K562 (cell line): ENCODE results near the gene ZNF500. TPM values are rescaled to one million over a fixed set of nuclear protein-coding genes. Genes with fewer than 3 reads are reported as not detected.

Source experiments
- CBFA2T2 ChIP-seq: fragments of 450-650 bp; conservative IDR thresholded peaks from 2 replicates; pipeline ENCODE4 v1.6.1; 2017; ENCODE audit warnings: mild to moderate bottlenecking
- CSDE1 ChIP-seq, 2 experiments: fragments of 450-650 bp; IDR thresholded peaks; 2 replicates each; pipeline ENCODE4 v1.6.1; 2016; ENCODE audit warnings: mild to moderate bottlenecking in 1 of 2
- CTCFL ChIP-seq: IDR thresholded peaks from 2 replicates; pipeline ENCODE4 v1.6.1; 2011; ENCODE audit warnings: borderline replicate concordance, low read depth, mild to moderate bottlenecking, moderate library complexity, low read length; ENCODE audit not compliant: insufficient read depth, poor library complexity, severe bottlenecking
- DACH1 ChIP-seq: fragments of 450-650 bp; IDR thresholded peaks from 2 replicates; pipeline ENCODE4 v1.6.1; 2018; ENCODE audit not compliant: partially characterized antibody
- ETS2 ChIP-seq: IDR thresholded peaks from 2 replicates; pipeline ENCODE4 v1.6.1; 2016; ENCODE audit warnings: borderline replicate concordance, missing genetic modification characterization, mild to moderate bottlenecking, moderate library complexity, missing compliant biosample characterization; ENCODE audit not compliant: poor library complexity, severe bottlenecking
- FOXA1 ChIP-seq: fragments of 450-650 bp; IDR thresholded peaks from 2 replicates; pipeline ENCODE4 v1.6.1; 2016; ENCODE audit warnings: mild to moderate bottlenecking, borderline replicate concordance
- IRF2 ChIP-seq: sonication (generic); formaldehyde crosslinking; IDR thresholded peaks from 2 replicates; pipeline ENCODE4 v1.8.1; 2022; ENCODE audit warnings: mild to moderate bottlenecking, missing genetic modification reagents
- KAT7 ChIP-seq: sonication (generic); formaldehyde crosslinking; IDR thresholded peaks from 2 replicates; pipeline ENCODE4 v1.8.0; 2022; ENCODE audit warnings: missing genetic modification reagents, mild to moderate bottlenecking, borderline replicate concordance
- MTA3 ChIP-seq: fragments of 450-650 bp; formaldehyde crosslinking; IDR thresholded peaks from 2 replicates; pipeline ENCODE4 v1.6.1; 2017; ENCODE audit warnings: mild to moderate bottlenecking, borderline replicate concordance
- MTF1 ChIP-seq: fragments of 250-450 bp; sonication (Bioruptor Pico); IDR thresholded peaks from 2 replicates; pipeline ENCODE4 v1.9.0; 2021; ENCODE audit warnings: moderate library complexity, mild to moderate bottlenecking, inconsistent platforms, borderline replicate concordance
- NFIX ChIP-seq: fragments of 250-450 bp; sonication (Bioruptor Pico); IDR thresholded peaks from 2 replicates; pipeline ENCODE4 v1.4.0; 2020; ENCODE audit warnings: low read depth, mild to moderate bottlenecking, moderate library complexity
- NR4A1 ChIP-seq, 2 experiments: fragments of 250-450 bp in 1 of 2; fragments of 450-650 bp in 1 of 2; sonication (Bioruptor Pico) in 1 of 2; IDR thresholded peaks; 2 replicates each; pipeline versions ENCODE4 v1.4.0 to v1.6.1; 2016 to 2020; ENCODE audit warnings: mild to moderate bottlenecking in 2 of 2, missing compliant biosample characterization in 1 of 2, missing genetic modification characterization in 1 of 2, moderate library complexity in 1 of 2
- PATZ1 ChIP-seq: fragments of 250-450 bp; sonication (Bioruptor Pico); IDR thresholded peaks from 2 replicates; pipeline ENCODE4 v1.5.0; 2020; ENCODE audit warnings: mild to moderate bottlenecking, borderline replicate concordance
- RBFOX2 ChIP-seq: fragments of 200-400 bp; formaldehyde crosslinking; IDR thresholded peaks from 2 replicates; pipeline ENCODE4 v1.6.1; 2017; ENCODE audit warnings: low read depth, mild to moderate bottlenecking, low read length, moderate library complexity
- SP1 ChIP-seq: sonication (generic); formaldehyde crosslinking; IDR thresholded peaks from 2 replicates; pipeline ENCODE4 v1.8.1; 2022; ENCODE audit warnings: mild to moderate bottlenecking, missing genetic modification reagents
- TEAD1 ChIP-seq, 2 experiments: fragments of 450-650 bp in 1 of 2; sonication (generic) in 1 of 2; formaldehyde crosslinking; IDR thresholded peaks; 2 replicates each; pipeline versions ENCODE4 v1.4.0 to v1.8.0; 2020 to 2022; ENCODE audit warnings: mild to moderate bottlenecking in 2 of 2, missing genetic modification reagents in 1 of 2
- TSC22D4 ChIP-seq: fragments of 450-650 bp; IDR thresholded peaks from 2 replicates; pipeline ENCODE4 v1.6.1; 2016; ENCODE audit warnings: missing genetic modification characterization, missing biosample characterization, control low read depth
- ZNF24 ChIP-seq: fragments of 450-650 bp; IDR thresholded peaks from 2 replicates; pipeline ENCODE4 v1.6.1; 2016
- ZNF395 ChIP-seq: fragments of 200-800 bp; sonication (Bioruptor generic); IDR thresholded peaks from 2 replicates; pipeline ENCODE4 v1.6.1; 2017; ENCODE audit warnings: missing genetic modification characterization, missing compliant biosample characterization
- ZNF436 ChIP-seq: fragments of 250-450, 450-650 bp; sonication (Bioruptor Pico); formaldehyde crosslinking; IDR thresholded peaks from 2 replicates; pipeline ENCODE4 v1.7.0; 2020; ENCODE audit warnings: mild to moderate bottlenecking
- ZNF445 ChIP-seq: fragments of 250-450 bp; sonication (Bioruptor Pico); IDR thresholded peaks from 2 replicates; pipeline ENCODE4 v1.4.0; 2020; ENCODE audit warnings: low read depth, mild to moderate bottlenecking, moderate library complexity
- ZNF511 ChIP-seq: sonication (generic); formaldehyde crosslinking; IDR thresholded peaks from 2 replicates; pipeline ENCODE4 v1.8.0; 2022; ENCODE audit warnings: mild to moderate bottlenecking, missing genetic modification reagents
- ZNF778 ChIP-seq: fragments of 450-650 bp; formaldehyde crosslinking; IDR thresholded peaks from 2 replicates; pipeline ENCODE4 v1.4.0; 2020; ENCODE audit warnings: mild to moderate bottlenecking, moderate library complexity
- polyA plus RNA-seq, 8 experiments: library from polyadenylated mRNA; depleted of rRNA in 4 of 8; stranded (reverse) in 5 of 8; unstranded in 3 of 8; fragments of >200 nt; fragmentation: Nextera tagmentation in 2 of 8; fragmentation: Illumina TruSeq in 1 of 8; extraction: Ambion mirVana in 2 of 8; extraction: Trizol in 1 of 8; gene quantifications; 2 replicates each; pipeline versions ENCODE4 v1.2.1 to v1.2.3, GENCODE V29; 2011 to 2014; ENCODE audit warnings: inconsistent platforms in 1 of 8, missing spikeins in 1 of 8
- total RNA-seq, 7 experiments: library from RNA; depleted of rRNA in 6 of 7; stranded (reverse); fragments of >200 nt in 6 of 7; fragmentation: Illumina TruSeq in 2 of 7; extraction: Trizol in 2 of 7; gene quantifications; 2 replicates each; pipeline versions ENCODE4 v1.2.1 to v1.2.3, GENCODE V29; 2011 to 2021; ENCODE audit warnings: low replicate concordance in 1 of 7

The ZNF500 gene
- total and polyA plus RNA-seq, 9 of the 15 experiments (the other 6 are each of a cell fraction or from before 2014, with no cell fraction given) = 0.80 to 20.8 (median 5.3) TPM

GRCh38 chr16:4802659-4803287 is 35.8 kb upstream of the ZNF500 start (continued):
- no peak for TF ChIP-seq PATZ1 (CRISPR knock-in tag)
- TF ChIP-seq FOXA1 = no peak
- no peak for TF ChIP-seq DACH1
- TF ChIP-seq TSC22D4 (tag) = no peak
- peak; percentile 15; the same call in 1 of the 2 replicates for TF ChIP-seq KAT7 (CRISPR knock-in tag)
- TF ChIP-seq CBFA2T2 = no peak
- TF ChIP-seq ZNF436 (CRISPR knock-in tag) = no peak
- no peak for TF ChIP-seq ZNF778 (CRISPR knock-in tag)
- TF ChIP-seq ETS2 (tag) = no peak
- no peak for TF ChIP-seq CTCFL
- no peak for TF ChIP-seq NR4A1 (CRISPR knock-in tag; IDR thresholded peaks at IDR 0.05)
- TF ChIP-seq NR4A1 (tag; IDR thresholded peaks at IDR 0.05) = no peak
- TF ChIP-seq CSDE1 (IDR thresholded peaks at IDR 0.05) = no peak
- TF ChIP-seq ZNF24 = no peak
- TF ChIP-seq IRF2 = no peak
- no peak for TF ChIP-seq ZNF511 (CRISPR knock-in tag)
- TF ChIP-seq NFIX (CRISPR knock-in tag) = no peak
- no peak for TF ChIP-seq ZNF395
- peak; percentile 79; the same call in 1 of the 2 replicates for TF ChIP-seq MTA3
- peak; percentile 81 for TF ChIP-seq RBFOX2
- no peak for TF ChIP-seq MTF1
- TF ChIP-seq TEAD1 (CRISPR knock-in tag; IDR thresholded peaks at IDR 0.05) = no peak
- no peak for TF ChIP-seq ZNF445 (CRISPR knock-in tag)
- TF ChIP-seq SP1 (CRISPR knock-in tag) = no peak
